IPS-18a (cell line): ENCODE measurements around the gene DNAJC13.
"Not testable (repeated sequence)": the region's sequence is repeated elsewhere in the genome, so short reads cannot be mapped to it uniquely, and the experiment has no call there.

ENCODE experiments used
- H3K27ac ChIP-seq: one replicate; pipeline ENCODE4 v1.5.1; 2013; ENCODE audit warnings: low read length
- H3K27me3 ChIP-seq: one replicate; pipeline ENCODE4 v1.6.1; 2013; ENCODE audit warnings: mild to moderate bottlenecking, low read length; ENCODE audit not compliant: control insufficient read depth, insufficient read depth
- H3K36me3 ChIP-seq: one replicate; pipeline ENCODE4 v1.6.1; 2013; ENCODE audit warnings: low read depth, low read length; ENCODE audit not compliant: control insufficient read depth
- H3K4me1 ChIP-seq: one replicate; pipeline ENCODE4 v1.6.1; 2013; ENCODE audit warnings: low read depth, low read length; ENCODE audit not compliant: control insufficient read depth
- H3K4me3 ChIP-seq: one replicate; pipeline ENCODE4 v1.5.1; 2013; ENCODE audit warnings: low read length
- H3K9ac ChIP-seq: one replicate; pipeline ENCODE4 v1.6.1; 2013; ENCODE audit warnings: mild to moderate bottlenecking, low read length, moderate library complexity
- H3K9me3 ChIP-seq: one replicate; pipeline ENCODE4 v1.6.1; 2013; ENCODE audit warnings: low read depth, low read length; ENCODE audit not compliant: control insufficient read depth

The DNAJC13 gene

GRCh38 chr3:132386259-132386658 is 31.0 kb upstream of the DNAJC13 start:
- no peak overlapping the region for H3K27ac ChIP-seq
- H3K4me3 ChIP-seq: no peak overlapping the region
- no peak overlapping the region for H3K9ac ChIP-seq
- H3K9me3 ChIP-seq: no peaks in the 10 kb centered on the region
- H3K4me1 ChIP-seq: peaks cover 21% of the 10 kb centered on the region
- no peaks in the 10 kb centered on the region for H3K36me3 ChIP-seq
- no peaks in the 10 kb centered on the region for H3K27me3 ChIP-seq

GRCh38 chr3:132392675-132393074 is 24.6 kb upstream of the DNAJC13 start:
- H3K27me3 ChIP-seq, H3K27ac ChIP-seq, H3K4me3 ChIP-seq, H3K36me3 ChIP-seq, H3K4me1 ChIP-seq, H3K9me3 ChIP-seq, H3K9ac ChIP-seq: not testable (repeated sequence)

GRCh38 chr3:132394320-132394719 is 23.0 kb upstream of the DNAJC13 start:
- Histone ChIP-seq H3K9ac (no peak overlapping the region), H3K4me3 (no peak overlapping the region), H3K36me3 (no peaks in the 10 kb centered on the region), H3K9me3 (no peaks in the 10 kb centered on the region), H3K27ac (no peak overlapping the region), H3K27me3 (no peaks in the 10 kb centered on the region), H3K4me1 (peaks cover 4% of the 10 kb centered on the region)

- H3K9ac ChIP-seq: no peak overlapping the region
- no peaks in the 10 kb centered on the region for H3K27me3 ChIP-seq
- no peak overlapping the region for H3K27ac ChIP-seq
- H3K9me3 ChIP-seq: no peaks in the 10 kb centered on the region
- no peak overlapping the region for H3K4me3 ChIP-seq
- H3K4me1 ChIP-seq: peaks cover 4% of the 10 kb centered on the region
- no peaks in the 10 kb centered on the region for H3K36me3 ChIP-seq
These were observed 22.2 kb upstream of the DNAJC13 start for GRCh38 chr3:132395126-132395525.

GRCh38 chr3:132396255-132396654 is 21.0 kb upstream of the DNAJC13 start:
- Histone ChIP-seq H3K4me3 (no peak overlapping the region), H3K27me3 (no peaks in the 10 kb centered on the region), H3K9ac (no peak overlapping the region), H3K36me3 (no peaks in the 10 kb centered on the region), H3K9me3 (no peaks in the 10 kb centered on the region), H3K27ac (no peak overlapping the region), H3K4me1 (peaks cover 4% of the 10 kb centered on the region)

- H3K9me3 ChIP-seq, H3K4me3 ChIP-seq, H3K36me3 ChIP-seq, H3K9ac ChIP-seq, H3K4me1 ChIP-seq, H3K27ac ChIP-seq, H3K27me3 ChIP-seq: not testable (repeated sequence)
These were observed 20.5 kb upstream of the DNAJC13 start for GRCh38 chr3:132396776-132397175.

GRCh38 chr3:132399054-132399929 is 18.0 kb upstream of the DNAJC13 start:
- no peak overlapping the region for H3K9ac ChIP-seq
- H3K9me3 ChIP-seq: no peaks in the 10 kb centered on the region
- no peaks in the 10 kb centered on the region for H3K27me3 ChIP-seq
- H3K4me1 ChIP-seq: peaks cover 4% of the 10 kb centered on the region
- H3K27ac ChIP-seq: no peak overlapping the region
- H3K36me3 ChIP-seq: no peaks in the 10 kb centered on the region
- H3K4me3 ChIP-seq: no peak overlapping the region

GRCh38 chr3:132401255-132401654 is 16.0 kb upstream of the DNAJC13 start:
- Histone ChIP-seq H3K36me3 (no peaks in the 10 kb centered on the region), H3K4me1 (no peaks in the 10 kb centered on the region), H3K27me3 (no peaks in the 10 kb centered on the region), H3K9me3 (no peaks in the 10 kb centered on the region), H3K4me3 (no peak overlapping the region), H3K27ac (no peak overlapping the region), H3K9ac (no peak overlapping the region)

GRCh38 chr3:132404276-132404675 is 13.0 kb upstream of the DNAJC13 start:
- Histone ChIP-seq H3K36me3 (no peaks in the 10 kb centered on the region), H3K9ac (no peak overlapping the region), H3K27ac (no peak overlapping the region), H3K4me3 (no peak overlapping the region), H3K27me3 (no peaks in the 10 kb centered on the region), H3K4me1 (no peaks in the 10 kb centered on the region), H3K9me3 (no peaks in the 10 kb centered on the region)

GRCh38 chr3:132405188-132405587 is 12.1 kb upstream of the DNAJC13 start:
- no peaks in the 10 kb centered on the region for H3K9me3 ChIP-seq
- no peak overlapping the region for H3K27ac ChIP-seq
- no peak overlapping the region for H3K4me3 ChIP-seq
- H3K9ac ChIP-seq: no peak overlapping the region
- no peaks in the 10 kb centered on the region for H3K4me1 ChIP-seq
- no peaks in the 10 kb centered on the region for H3K36me3 ChIP-seq
- no peaks in the 10 kb centered on the region for H3K27me3 ChIP-seq

- Histone ChIP-seq H3K27ac (no peak overlapping the region), H3K4me1 (no peaks in the 10 kb centered on the region), H3K36me3 (no peaks in the 10 kb centered on the region), H3K9ac (no peak overlapping the region), H3K4me3 (no peak overlapping the region), H3K9me3 (no peaks in the 10 kb centered on the region), H3K27me3 (no peaks in the 10 kb centered on the region)
These were observed 11.5 kb upstream of the DNAJC13 start for GRCh38 chr3:132405609-132406299.

GRCh38 chr3:132406587-132406986 is 10.7 kb upstream of the DNAJC13 start:
- Histone ChIP-seq H3K36me3 (no peaks in the 10 kb centered on the region), H3K4me3 (no peak overlapping the region), H3K27ac (no peak overlapping the region), H3K9ac (no peak overlapping the region), H3K4me1 (no peaks in the 10 kb centered on the region), H3K27me3 (no peaks in the 10 kb centered on the region), H3K9me3 (no peaks in the 10 kb centered on the region)
